Activated CD8-positive, alpha-beta memory T cell treated with anti-CD3 and anti-CD28 coated beads for 24 hours (primary cell): ENCODE data around the gene MINDY2.
"Not testable (repeated sequence)": the region's sequence is repeated elsewhere in the genome, so short reads cannot be mapped to it uniquely, and the experiment has no call there.

Experiments
- DNase-seq: peaks from one replicate; pipeline ENCODE4 v3.0.0-alpha.2; 2020

MINDY2 gene

DNA sequence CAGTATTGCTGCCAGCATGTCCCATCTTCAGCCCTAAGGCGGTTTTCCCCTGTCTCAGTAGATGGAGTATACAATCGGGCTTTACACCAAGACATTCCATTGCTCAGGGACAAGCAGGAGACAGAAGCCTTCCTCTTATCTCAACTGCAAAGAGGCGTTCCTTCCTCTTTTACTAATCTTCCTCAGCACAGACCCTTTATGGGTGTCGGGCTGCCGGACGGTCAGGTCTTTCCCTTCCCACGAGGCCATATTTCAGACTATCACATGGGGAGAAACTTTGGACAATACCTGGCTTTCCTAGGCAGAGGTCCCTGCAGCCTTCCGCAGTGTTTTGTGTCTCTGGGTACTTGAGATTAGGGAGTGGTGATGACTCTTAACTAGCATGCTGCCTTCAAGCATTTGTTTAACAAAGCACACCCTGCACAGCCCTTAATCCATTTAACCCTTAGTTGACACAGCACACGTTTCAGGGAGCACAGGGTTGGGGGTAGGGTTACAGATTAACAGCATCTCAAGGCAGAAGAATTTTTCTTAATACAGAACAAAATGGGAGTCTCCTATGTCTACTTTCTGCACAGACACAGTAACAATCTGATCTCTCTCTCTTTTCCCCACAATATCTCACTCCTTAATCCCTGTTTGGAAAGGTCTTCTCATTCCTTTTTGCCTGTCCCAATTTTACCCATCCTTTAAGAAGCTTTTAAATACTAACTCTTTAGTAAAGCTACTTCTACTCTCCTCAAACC, 62.8 kb downstream of the MINDY2 start:
- not testable (repeated sequence) for DNase-seq

DNA sequence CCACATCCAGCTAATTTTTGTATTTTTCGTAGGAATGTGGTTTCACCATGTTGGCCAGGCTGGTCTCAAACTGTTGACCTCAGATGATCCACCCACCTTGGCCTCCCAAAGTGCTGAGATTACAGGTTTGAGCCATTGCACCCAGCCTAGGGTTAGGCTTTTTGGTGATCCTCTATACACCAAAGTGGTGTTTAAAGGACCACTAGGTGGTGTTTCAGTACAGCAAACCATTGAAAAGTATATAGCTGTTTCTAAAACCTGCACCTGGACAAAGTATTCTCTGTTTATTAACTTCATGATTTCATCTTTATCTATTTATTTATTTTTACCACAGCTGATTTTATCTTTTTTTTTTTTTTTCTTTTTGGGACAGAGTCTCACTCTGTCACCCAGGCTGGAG, 68.4 kb downstream of the MINDY2 start:
- no peak for DNase-seq

DNA sequence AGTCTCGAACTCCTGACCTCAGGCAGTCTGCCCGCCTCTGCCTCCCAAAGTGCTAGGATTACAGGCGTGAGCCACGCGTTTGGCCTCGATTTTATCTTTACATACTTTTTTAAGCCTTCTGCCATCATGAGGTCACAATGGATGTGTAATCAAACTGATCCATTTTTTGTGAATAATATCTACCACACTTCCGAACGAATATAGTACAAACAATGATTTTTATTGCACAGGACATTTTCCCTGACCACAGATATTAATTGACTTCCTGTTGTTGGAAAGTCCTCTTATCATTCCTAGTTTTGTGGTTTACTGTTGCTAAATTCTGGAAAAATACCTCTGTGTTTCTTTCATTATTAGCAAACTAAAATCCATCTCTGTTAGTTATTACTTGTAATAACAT, 68.9 kb downstream of the MINDY2 start:
- DNase-seq = no peak

DNA sequence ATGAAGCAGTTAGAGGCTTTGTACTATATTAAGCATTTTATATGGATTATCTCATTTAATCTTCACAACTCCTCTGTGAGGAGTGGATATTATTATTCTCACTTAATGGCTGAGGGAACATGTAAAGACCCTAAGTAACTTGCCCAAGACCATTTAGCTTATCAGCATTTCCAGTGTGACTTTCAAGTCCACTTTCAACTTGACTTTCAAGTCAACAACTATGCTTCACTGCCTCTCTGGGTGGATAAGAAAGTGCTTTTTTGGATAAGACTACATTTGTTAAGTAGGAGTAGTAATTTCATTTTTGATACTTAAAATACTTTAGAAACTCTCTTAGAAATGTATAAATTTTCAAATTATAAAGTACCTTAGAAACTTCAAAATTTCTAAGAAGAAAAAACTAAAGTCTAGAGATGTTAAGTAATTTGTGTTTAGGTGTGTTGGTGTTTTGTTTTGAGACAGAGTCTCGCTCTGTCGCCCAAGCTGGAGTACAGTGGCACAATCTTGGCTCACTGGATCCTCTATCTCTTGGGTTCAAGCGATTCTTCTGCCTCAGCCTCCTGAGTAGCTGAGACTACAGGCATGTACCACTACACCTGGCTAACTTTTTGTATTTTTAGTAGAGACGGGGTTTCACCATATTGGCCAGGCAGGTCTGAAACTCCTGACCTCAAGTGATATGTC, 71.8 kb downstream of the MINDY2 start:
- DNase-seq = no peak

DNA sequence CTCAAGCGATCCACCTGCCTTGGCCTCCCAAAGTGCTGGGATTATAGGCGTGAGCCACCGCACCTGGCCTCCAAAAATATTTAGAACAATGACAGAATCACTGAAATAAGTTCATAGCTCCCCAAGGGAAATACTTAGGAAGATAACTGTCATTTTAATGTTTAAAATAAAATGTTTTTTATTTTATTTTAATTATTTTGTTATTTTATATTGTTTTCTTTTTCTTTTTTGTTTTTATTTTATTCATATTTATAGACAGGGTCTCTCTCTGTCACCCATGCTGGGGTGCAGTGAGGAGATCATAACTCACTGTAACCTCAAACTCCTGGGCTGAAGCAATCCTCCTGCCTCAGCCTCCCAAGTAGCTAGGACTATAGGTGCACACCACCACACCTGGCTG, 80.1 kb downstream of the MINDY2 start:
- DNase-seq = not testable (repeated sequence)

GRCh38 chr15:58852347-58852746, 81.2 kb downstream of the MINDY2 start:
- no peak for DNase-seq

DNA sequence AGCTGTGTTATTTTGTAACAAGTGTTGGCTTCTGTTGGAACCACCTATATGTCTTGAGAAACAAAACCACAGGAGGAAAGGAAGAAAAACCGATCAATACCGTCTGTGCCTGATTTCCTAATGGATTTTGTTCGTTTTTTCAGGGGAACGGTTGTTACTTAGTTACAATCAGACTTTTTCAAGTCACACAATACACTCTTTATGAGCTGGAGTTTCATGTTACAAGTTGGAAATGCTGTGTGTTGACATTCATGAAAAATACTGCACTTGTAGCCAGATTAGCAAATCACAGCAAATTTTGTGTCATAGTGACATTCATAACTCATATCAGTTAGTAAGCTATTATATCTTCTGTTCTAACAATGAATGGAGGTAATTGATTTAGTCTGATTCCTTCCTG, 83.5 kb downstream of the MINDY2 start:
- no peak for DNase-seq

- DNase-seq = no peak
Observed at GRCh38 chr15:58856086-58856485, 85.0 kb downstream of the MINDY2 start.

- not testable (repeated sequence) for DNase-seq
Observed at GRCh38 chr15:58856621-58857020, 85.5 kb downstream of the MINDY2 start.

DNA sequence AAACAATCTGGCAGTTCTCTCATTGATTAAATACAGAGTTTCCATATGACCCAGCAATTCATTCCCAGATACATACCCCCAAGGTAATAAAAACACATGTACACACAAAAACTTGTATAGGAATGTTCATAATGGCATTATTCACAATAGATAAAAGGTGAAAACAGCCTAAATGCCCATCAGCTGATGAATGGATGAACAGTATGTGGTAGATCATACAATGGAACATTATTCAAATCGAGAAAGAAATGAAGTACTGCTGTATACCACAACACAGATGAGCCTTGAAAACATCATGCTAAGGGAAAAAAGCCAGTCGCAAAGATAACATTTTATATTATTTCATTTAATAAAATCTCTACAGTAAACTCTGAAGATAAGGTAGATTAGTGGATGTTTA, 91.2 kb downstream of the MINDY2 start:
- DNase-seq = no peak

DNA sequence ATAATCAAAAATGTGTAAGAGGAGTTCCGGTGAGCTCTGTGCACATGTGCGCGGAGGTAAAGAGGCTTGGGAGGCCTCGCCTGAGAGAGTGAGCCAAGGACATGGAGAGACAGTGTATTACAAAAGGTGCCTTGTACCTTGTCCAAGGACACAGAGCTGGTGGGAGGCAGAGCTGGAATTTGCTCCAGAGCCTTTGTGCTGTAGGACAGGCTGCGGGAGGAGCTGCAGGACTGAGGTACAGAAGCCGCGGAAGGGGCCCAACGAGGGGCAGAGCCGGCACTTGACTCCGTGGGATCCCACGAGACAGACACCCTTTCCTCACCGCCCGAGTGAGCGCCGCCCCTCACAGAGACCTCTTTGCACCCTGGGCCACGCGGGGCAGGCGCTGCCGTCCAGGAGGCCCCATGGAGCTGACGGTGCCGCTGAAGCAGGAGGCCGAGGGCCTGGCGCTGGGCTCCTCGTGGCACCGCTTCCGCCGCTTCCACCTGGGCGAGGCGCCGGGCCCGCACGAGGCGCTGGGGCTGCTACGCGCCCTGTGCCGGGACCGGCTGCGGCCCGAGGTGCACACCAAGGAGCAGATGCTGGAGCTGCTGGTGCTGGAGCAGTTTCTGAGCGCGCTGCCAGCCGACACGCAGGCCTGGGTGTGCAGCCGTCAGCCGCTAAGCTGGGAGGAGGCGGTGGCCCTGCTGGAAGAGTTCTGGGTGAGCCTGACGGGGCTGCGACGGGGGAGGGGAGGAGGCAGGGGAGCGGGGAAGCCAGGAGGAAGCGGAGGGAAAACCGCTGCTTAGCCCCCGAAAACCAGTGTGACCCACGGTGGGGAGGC, 93.7 kb downstream of the MINDY2 start:
- DNase-seq = peak; percentile 60

GRCh38 chr15:58865425-58865880, 94.4 kb downstream of the MINDY2 start:
- DNase-seq = no peak

- DNase-seq = no peak
Observed at GRCh38 chr15:58867926-58868325, 96.8 kb downstream of the MINDY2 start.

GRCh38 chr15:58870451-58870850, 99.3 kb downstream of the MINDY2 start:
- DNase-seq = no peak

- no peak for DNase-seq
Observed at GRCh38 chr15:58873267-58873666, 102.2 kb downstream of the MINDY2 start.

GRCh38 chr15:58875343-58875742, 104.2 kb downstream of the MINDY2 start:
- DNase-seq = no peak

DNA sequence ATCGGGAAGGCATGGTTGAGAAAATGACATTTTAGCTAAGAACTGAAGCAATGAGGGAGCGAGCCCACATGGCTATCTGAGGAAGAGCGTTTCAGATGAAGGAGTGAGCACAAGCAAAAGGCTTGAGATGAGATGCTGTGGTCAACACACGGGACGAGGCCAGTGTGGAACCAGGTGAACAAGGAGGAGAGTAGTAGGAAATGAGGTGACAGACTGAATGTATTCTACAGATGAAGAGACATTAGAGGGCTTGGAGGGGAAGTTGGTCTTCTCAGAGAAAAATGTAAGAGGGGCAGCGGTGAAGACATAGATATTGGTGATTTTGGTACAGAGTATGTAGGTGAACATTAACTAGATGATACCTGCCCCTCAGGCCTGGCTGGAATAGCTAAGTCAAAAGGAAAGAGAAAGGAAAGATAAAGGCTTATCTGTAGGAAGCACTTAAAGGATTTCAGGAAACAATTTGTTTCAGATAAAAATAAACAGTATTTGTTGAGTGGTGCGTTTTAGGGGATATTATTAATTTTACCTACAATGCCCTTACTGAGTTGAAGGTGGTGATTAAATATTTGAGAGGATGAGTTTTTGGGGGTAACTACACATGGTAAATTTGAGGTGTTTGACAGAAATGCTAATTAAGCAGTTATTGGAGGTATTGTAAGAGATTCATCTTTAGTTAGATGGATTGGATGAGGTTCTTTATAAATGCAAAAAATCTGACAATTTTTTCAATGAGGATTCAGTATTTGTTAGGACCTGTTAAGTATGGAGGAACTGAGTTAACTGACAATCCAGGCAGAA, 105.4 kb downstream of the MINDY2 start:
- DNase-seq = no peak

- DNase-seq = no peak
Observed at GRCh38 chr15:58877999-58878825, 107.1 kb downstream of the MINDY2 start.

DNA sequence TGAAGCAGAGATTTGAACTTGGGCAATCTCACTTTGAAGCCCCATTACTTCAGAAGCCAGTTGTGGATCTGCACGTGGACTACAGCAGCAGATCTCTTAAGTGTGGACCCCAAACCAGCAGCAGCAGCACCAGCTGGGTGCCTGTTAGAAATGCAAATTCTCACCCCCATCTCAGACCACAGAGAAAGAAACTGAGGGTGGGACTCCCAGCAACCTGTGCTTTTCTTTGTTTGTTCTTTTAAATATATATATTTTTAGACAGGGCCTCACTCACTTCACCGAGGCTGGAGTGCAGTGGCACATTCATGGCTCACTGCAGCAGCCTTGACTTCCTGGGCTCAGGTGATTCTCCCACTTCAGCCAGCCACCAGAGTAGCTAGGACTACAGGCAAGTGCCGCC, 109.2 kb downstream of the MINDY2 start:
- no peak for DNase-seq

- DNase-seq = no peak
Observed at GRCh38 chr15:58882243-58882642, 111.1 kb downstream of the MINDY2 start.

DNA sequence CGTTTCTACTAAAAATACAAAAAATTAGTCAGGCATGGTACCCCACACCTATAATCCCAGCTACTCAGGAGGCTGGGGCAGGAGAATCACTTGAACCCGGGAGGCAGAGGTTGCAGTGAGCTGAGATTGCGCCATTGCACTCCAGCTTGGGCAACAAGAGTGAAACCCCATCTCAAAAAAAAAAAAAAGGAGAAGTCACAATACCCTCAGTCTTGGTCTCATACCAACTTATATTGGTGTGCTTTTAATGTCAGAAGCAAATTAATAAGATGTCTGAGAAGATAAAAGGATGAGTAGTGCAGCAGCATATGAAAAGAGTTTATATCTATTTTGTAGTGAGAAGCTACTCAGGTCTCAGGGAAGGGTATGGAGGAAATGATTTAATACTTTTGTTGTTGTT, 112.8 kb downstream of the MINDY2 start:
- DNase-seq = not testable (repeated sequence)

DNA sequence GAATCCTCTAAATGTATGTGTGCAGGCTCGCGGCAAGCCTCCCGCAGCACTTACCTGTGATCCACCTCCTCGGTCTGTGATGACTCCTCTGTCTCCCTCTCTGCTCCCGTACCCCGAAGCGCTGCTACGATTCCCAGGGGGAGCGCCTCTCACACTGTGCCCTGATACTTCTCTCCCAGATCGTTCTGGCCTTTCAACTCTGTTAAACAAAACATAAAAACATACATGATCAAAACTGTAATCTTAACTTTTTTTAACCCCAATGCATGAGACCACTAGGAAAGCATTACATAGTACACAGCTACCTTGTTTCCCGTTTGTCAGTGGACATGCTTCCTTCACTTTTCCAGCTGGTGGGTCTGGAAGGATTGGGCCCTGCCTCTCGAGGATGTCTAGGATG, 115.8 kb downstream of the MINDY2 start:
- no peak for DNase-seq
